HCEC 1CT (cell line): ENCODE results near the gene BTK.

Experiments used
- DNase-seq: peaks from one replicate; pipeline ENCODE4 v3.0.0-alpha.2; 2017

BTK gene

GRCh38 chrX:101393530-101394305 is 7.7 kb upstream of the BTK start:
- no peak for DNase-seq

- no peak for DNase-seq
Measured at GRCh38 chrX:101391831-101392230, 5.8 kb upstream of the BTK start.

GRCh38 chrX:101390664-101391525 is 4.9 kb upstream of the BTK start, which contains the start of gene RPL36A:
RPL36A (plus strand) TSS chrX:101391011; CDS start chrX:101391044, 33 bp downstream.
- peak; percentile 86 for DNase-seq

DNA sequence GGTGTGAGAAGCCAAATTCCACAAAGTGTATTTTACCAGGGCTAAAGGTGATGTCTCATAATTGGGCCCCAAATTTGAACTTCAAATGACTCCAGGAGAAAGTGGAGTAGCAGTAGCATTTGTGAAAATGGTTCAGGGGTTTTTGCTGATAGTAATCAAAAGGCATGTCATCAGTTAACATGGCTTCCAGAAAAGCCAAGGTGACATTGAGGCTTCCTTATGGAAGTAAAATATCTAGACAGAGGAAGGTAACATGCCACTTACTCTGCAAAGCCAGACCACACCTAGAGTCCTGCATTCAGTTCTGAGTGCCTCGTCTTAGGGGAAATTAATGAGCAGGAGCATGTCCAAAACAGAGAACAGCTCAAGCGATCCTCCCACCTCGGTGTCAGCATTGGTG is 2.6 kb upstream of the BTK start:
- no peak for DNase-seq

- no peak for DNase-seq
Measured at GRCh38 chrX:101386542-101386885, 523 bp upstream of the BTK start.

GRCh38 chrX:101385026-101385684 is 836 bp downstream of the BTK start:
- no peak for DNase-seq

GRCh38 chrX:101383679-101384205 is 2.2 kb downstream of the BTK start:
- DNase-seq = no peak

DNA sequence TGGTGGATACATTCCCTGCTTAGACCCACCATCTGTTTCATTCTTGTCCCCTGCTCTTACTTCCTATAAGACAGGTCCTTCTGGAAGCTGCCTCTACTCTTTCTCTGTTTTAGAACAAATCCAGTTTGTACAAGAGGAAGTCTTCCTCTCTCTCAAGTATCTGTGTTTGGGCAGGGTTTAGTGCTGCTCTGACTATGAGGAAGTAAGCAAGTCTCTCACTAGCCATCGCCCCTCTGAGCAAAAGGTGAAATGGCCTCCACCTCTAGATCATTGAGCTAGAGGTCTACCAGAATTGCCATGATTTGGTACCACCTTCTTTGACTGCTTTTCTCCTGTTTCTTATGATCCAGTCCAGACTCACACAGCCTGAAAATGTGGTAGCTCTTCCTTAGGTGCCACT is 8.4 kb downstream of the BTK start:
- no peak for DNase-seq

DNA sequence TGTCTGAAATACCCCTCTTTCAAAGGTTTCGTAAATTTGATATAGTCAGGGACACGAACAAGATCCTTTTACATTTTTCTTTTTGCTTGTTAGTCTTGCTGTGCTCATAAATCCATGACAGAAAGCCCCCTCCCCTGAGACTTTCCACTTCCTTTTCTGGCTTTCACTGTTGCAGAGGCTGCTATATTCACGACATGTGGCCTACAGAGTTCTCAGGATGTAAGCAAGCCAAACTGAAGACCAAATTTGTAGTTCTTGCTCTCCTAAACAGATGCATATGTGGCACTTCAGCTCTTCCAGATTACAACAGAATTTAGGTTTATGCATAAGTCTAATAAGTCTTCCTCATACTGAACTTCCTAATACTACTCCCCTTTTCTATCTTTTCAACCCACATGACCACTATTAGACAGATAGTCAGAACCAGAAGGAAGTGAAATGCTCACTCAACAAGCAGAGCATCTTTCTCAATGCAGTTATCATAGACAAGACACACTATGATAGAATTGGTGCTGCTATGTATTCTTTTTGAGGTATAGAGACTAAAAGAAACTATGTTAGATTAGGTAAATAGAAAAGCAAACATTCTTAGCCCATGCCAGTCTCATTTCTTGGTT is 15.0 kb downstream of the BTK start:
- DNase-seq = no peak

GRCh38 chrX:101369687-101370086 is 16.3 kb downstream of the BTK start:
- no peak for DNase-seq

- DNase-seq = no peak
Measured at GRCh38 chrX:101368800-101369199, 17.2 kb downstream of the BTK start.

- DNase-seq = no peak
Measured at GRCh38 chrX:101365301-101365795, 20.6 kb downstream of the BTK start.

DNA sequence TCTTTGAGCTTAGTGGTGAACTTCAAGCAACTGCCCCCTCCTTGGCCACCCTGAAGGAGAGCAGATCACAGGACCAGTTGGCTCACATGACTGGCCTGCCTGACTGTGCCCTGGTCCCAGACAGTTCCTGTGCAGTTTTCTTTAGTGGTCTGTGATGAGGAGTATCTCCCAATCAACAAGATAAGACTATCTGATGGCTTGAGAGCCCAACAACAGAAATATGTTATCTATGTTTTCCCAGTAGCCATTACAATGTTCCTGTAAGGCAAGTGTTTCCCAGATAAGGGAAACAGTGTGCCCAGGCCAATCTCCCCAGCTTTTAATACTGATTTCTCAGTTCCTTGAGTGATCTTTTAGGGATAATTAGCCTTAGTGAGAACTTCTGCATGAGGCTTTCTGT is 23.2 kb downstream of the BTK start:
- no peak for DNase-seq

DNA sequence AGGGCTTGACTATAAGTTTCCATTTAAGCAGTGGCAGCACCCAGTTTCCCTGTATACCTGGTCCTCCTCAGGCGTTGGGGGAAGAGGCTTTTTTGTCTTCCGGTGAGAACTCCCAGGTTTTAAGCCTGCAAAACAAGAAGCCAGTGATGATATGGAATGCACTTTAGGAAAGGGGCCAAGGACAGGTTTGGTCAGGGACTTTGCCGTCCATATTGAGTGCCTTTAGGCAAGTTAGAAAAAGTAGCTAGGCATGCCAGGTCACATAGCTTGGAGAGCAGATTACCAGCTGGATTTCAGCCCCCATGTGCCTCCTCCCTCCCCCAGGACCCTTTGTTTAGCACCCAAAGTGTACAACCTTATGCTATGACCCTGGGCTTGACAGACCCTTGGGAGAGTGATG is 23.9 kb downstream of the BTK start:
- no peak for DNase-seq

GRCh38 chrX:101360390-101360789 is 25.6 kb downstream of the BTK start:
- DNase-seq = no peak

- DNase-seq = peak; percentile 15
Measured at GRCh38 chrX:101359966-101360365, 26.0 kb downstream of the BTK start.

DNA sequence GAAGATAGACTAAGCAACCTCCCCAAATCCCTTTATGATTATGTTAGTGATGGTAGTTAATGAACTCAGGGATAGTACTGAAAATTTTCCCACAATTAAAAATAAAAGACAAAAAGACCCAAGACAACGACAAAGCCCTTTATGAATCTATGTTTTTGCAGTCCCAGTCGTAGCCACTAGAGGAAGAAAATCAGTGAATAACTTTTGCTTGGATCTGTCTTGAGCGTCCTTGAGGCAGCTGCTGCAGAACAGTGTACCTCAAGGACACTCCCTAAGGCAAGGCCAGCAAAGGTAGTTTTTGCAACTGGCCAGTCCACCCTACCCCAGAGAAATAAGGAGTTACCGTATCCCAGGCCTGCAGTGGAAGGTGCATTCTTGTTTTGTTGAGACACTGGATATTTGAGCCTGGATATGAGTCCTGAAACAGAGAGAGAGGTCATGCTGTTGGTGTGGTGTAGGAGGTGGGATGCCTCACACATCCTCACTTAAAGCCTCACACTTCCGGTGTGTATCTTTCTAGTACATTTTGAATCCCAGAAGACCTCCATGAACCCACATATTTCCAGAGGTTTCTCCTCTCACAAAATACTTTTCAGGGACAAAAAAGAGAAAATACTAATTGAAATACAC is 28.7 kb downstream of the BTK start:
- DNase-seq = no peak

DNA sequence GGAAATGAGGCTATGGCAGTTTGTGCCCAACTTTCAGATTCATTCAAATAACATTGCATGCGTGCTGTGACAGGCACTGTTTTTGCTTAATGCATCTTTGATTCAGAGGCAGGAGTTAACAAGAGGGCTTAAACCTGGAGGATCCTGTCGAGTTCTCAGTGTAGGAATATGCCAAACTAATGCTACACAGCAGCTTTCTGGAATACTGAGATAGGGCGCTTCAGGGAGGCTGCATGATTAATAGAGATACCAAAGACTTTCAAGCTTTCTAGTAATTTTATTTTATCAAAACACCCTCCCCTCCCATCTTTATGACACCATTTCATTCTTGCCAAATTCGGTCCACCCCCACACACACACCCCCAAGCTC is 36.8 kb downstream of the BTK start:
- no peak for DNase-seq

DNA sequence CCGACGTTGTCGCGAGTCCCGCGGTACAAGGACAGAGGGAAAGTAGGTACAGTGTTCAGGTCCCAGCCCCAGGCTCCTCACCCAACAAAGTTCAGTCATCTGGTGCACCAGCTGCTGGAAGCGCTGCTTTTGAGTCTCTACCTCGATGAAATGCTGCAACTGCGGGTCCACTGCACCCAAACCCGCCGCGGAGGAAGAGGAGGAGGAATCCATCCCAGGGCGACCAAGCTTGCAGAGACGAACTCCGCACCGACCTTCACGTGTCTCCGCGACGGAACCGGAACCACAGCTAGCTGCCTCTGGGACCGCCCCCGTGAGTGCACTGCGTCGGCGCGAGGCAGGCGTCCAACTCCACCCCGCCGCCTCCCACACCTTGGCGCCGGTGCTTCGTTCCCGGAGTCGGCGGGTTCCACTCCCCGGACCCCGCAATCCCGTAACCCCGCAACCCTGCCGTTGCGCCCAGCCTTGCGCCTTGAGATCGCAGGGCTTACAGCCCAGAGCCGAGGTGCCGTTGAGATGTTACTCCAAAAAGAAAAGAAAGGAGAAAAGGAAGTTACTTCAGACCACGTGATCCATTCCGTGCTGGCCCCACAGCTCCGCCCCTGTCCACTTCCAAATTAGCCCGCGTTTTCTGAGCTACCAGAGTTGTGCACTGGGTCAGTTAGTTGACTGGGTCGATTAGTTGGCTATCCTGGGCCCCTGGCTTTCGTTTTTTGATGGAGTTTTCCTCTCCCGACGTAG is 37.4 kb downstream of the BTK start, which contains the start of gene TIMM8A:
TSS of gene TIMM8A (minus strand) at position 291 of the 741 bp plus-strand sequence. CDS start at position 213, 78 bp downstream.
- peak; percentile 64 for DNase-seq

GRCh38 chrX:101347859-101348451 is 38.0 kb downstream of the BTK start:
- peak; percentile 2 for DNase-seq

DNA sequence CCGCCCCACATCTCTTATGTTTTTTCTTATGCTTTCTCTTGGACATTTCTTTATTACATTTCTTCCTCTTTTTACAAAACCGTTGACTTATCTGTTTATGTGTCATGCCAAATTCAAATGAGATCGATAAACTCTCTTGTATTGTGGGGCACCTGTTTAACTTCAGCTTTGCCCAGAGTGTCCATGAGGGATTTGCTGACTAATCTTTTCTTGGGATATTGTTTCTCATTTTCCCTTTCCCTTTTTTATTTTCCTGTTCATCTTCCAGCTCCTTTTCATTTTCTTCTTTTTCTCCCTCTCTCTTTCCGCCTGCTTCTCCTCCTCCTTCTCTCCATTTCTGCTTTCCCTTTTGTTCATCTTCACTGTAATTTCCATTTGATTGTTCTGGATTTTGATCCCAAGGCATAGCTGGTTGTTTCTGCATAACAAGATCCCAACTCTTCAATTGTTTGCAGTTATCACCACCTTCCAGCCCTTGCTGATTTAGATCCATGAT is 48.2 kb downstream of the BTK start:
- no peak for DNase-seq
